Vagina (tissue), 2 donors: ENCODE results near the gene OR5D13. TPM values are rescaled to one million over a fixed set of nuclear protein-coding genes. Genes with fewer than 3 reads are reported as not detected.

ENCODE experiments used
- DNase-seq, 2 donors: peaks; one replicate each; pipeline ENCODE4 v3.0.0-alpha.2; 2017; ENCODE audit errors: extremely low spot score in 2 of 2
- H3K27ac ChIP-seq: fragments of 200-600 bp; sonication (generic); one replicate; pipeline ENCODE4 v1.5.1; 2019
- H3K27me3 ChIP-seq: fragments of 200-600 bp; sonication (generic); one replicate; pipeline ENCODE4 v1.5.1; 2019
- H3K36me3 ChIP-seq, 2 donors: fragments of 200-600 bp; sonication (generic); one replicate each; pipeline ENCODE4 v1.5.1; 2017 to 2019
- H3K4me1 ChIP-seq: fragments of 200-600 bp; sonication (generic); one replicate; pipeline ENCODE4 v1.5.1; 2019
- H3K4me3 ChIP-seq, 2 donors: fragments of 200-600 bp; sonication (generic); 1 replicate in 1 of 2; 2 replicates in 1 of 2; pipeline ENCODE4 v1.5.1; 2016 to 2019
- H3K9me3 ChIP-seq: fragments of 200-600 bp; sonication (generic); one replicate; pipeline ENCODE4 v1.5.1; 2019
- POLR2A ChIP-seq, 2 donors: fragments of 450-650 bp; IDR thresholded peaks; one replicate each; pipeline ENCODE4 v1.6.1; 2017; ENCODE audit warnings: antibody characterized with exemption in 2 of 2, mild to moderate bottlenecking in 2 of 2, moderate library complexity in 2 of 2
- POLR2AphosphoS5 ChIP-seq, 2 donors: sonication (generic); formaldehyde crosslinking; IDR thresholded peaks; one replicate each; pipeline ENCODE4 v1.9.0; 2017; ENCODE audit warnings: antibody characterized with exemption in 2 of 2, mild to moderate bottlenecking in 2 of 2, low read depth in 1 of 2; ENCODE audit not compliant: insufficient read depth in 1 of 2
- intact Hi-C: fragments of 100-400 bp; cut with DNase I; formaldehyde crosslinking; loops from one replicate; pipeline ENCODE4 v1.15.1; 2023
- total RNA-seq: library from RNA; depleted of rRNA; stranded (reverse); fragments of >200 nt; gene quantifications from one replicate; pipeline ENCODE4 v1.2.3, GENCODE V29; 2016
- TF ChIP-seq, protein P1 (sequence below), 3 experiments: fragments of 450-650 bp in 2 of 3; fragments of 200-600 bp in 1 of 3; sonication (generic) in 1 of 3; IDR thresholded peaks; one replicate each; pipeline ENCODE4 v1.5.1; 2017 to 2019; ENCODE audit warnings: antibody characterized with exemption in 3 of 3, mild to moderate bottlenecking in 2 of 3, moderate library complexity in 2 of 3

OR5D13 gene, protein sequence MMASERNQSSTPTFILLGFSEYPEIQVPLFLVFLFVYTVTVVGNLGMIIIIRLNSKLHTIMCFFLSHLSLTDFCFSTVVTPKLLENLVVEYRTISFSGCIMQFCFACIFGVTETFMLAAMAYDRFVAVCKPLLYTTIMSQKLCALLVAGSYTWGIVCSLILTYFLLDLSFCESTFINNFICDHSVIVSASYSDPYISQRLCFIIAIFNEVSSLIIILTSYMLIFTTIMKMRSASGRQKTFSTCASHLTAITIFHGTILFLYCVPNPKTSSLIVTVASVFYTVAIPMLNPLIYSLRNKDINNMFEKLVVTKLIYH
- total RNA-seq = not detected

DNA sequence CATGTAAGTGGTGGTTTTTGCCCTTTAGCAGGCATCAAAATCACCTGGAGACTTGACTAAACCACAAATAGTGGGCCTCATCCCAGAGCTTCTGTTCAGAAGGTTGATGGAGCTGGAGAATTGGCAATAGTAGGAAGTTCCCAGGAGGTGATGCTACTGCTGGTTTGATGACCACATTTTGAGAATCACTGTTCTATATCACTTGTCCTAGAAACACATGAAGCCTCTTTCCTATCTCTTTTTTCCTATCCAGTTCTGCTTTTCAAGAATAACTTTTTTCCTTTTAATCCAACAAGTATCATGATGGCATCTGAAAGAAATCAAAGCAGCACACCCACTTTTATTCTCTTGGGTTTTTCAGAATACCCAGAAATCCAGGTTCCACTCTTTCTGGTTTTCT, at the start of gene OR5D13:
Gene OR5D13, plus strand, starts transcription at position 301 of the 400 bp plus-strand sequence. Its CDS starts 0 bp downstream, at position 301.
- H3K4me3 ChIP-seq = no peak within 1 kb of the TSS
- no peaks in the 10 kb centered on the region for H3K27me3 ChIP-seq
- no peak within 1 kb of the TSS for H3K27ac ChIP-seq
- no peaks in the 10 kb centered on the region for H3K4me1 ChIP-seq
- H3K9me3 ChIP-seq = no peaks in the 10 kb centered on the region
- intact Hi-C loops = no loop called here
- H3K36me3 ChIP-seq = no peaks in the 10 kb centered on the region
- DNase-seq = no peak
- TF ChIP-seq POLR2A (IDR thresholded peaks at IDR 0.05) = no peak
- TF ChIP-seq, protein P1, sequence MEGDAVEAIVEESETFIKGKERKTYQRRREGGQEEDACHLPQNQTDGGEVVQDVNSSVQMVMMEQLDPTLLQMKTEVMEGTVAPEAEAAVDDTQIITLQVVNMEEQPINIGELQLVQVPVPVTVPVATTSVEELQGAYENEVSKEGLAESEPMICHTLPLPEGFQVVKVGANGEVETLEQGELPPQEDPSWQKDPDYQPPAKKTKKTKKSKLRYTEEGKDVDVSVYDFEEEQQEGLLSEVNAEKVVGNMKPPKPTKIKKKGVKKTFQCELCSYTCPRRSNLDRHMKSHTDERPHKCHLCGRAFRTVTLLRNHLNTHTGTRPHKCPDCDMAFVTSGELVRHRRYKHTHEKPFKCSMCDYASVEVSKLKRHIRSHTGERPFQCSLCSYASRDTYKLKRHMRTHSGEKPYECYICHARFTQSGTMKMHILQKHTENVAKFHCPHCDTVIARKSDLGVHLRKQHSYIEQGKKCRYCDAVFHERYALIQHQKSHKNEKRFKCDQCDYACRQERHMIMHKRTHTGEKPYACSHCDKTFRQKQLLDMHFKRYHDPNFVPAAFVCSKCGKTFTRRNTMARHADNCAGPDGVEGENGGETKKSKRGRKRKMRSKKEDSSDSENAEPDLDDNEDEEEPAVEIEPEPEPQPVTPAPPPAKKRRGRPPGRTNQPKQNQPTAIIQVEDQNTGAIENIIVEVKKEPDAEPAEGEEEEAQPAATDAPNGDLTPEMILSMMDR (IDR thresholded peaks at IDR 0.05) = no peak
- TF ChIP-seq POLR2AphosphoS5 (IDR thresholded peaks at IDR 0.05; ENCODE audit: insufficient read depth in 1 of 2, low read depth in 1 of 2) = no peak

DNA sequence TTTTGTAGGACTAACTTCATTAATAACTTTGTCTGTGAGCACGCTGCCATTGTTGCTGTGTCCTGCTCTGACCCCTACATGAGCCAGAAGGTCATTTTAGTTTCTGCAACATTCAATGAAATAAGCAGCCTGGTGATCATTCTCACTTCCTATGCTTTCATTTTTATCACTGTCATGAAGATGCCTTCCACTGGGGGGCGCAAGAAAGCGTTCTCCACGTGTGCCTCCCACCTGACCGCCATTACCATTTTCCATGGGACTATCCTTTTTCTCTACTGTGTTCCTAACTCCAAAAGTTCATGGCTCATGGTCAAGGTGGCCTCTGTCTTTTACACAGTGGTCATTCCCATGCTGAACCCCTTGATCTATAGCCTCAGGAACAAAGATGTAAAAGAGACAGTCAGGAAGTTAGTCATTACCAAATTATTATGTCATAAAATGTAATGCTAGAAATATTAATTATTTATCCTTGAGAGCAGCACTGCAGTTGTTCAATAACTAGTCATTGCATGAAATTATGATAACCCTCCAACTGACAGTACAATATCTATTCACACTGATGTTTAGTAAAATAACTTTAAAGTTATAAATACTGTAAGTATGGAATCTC, 46.4 kb upstream of the OR5D13 start:
- no peak for DNase-seq
- Histone ChIP-seq H3K36me3 (no peaks in the 10 kb centered on the region), H3K9me3 (no peaks in the 10 kb centered on the region)

DNA sequence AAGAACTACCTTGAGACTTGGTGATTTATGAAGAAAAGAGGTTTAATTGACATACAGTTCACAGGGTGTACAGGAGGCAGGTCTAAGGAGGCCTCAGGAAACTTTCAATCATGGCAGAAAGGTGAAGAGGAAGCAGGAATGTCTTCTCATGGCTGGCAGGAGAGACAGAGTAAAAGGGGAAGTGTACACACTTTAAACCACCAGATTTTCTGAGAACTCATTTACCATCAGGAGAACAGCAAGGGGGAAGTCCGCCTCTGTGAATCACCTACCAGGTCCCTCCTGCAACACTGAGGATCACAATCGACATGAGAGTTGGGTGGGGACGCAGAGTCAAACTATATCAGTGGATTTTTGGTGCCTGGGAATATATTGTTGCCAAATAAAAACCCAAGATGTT, 40.3 kb upstream of the OR5D13 start:
- TF ChIP-seq, protein P1 (IDR thresholded peaks at IDR 0.05) = no peak
- TF ChIP-seq POLR2A (IDR thresholded peaks at IDR 0.05) (no peak), POLR2AphosphoS5 (IDR thresholded peaks at IDR 0.05; ENCODE audit: insufficient read depth in 1 of 2, low read depth in 1 of 2) (no peak)
- Histone ChIP-seq H3K27ac (no peak overlapping the region), H3K27me3 (no peaks in the 10 kb centered on the region), H3K9me3 (no peaks in the 10 kb centered on the region), H3K36me3 (no peaks in the 10 kb centered on the region), H3K4me1 (no peaks in the 10 kb centered on the region), H3K4me3 (no peak overlapping the region)
- intact Hi-C loops = no loop called here
- no peak for DNase-seq

More for the DNA sequence above, 46.4 kb upstream of the OR5D13 start:
- Histone ChIP-seq H3K27ac (no peak overlapping the region), H3K4me3 (no peak overlapping the region), H3K27me3 (no peaks in the 10 kb centered on the region), H3K4me1 (no peaks in the 10 kb centered on the region)
- TF ChIP-seq, protein P1 (IDR thresholded peaks at IDR 0.05) = no peak
- TF ChIP-seq POLR2A (IDR thresholded peaks at IDR 0.05) = no peak
- no peak for TF ChIP-seq POLR2AphosphoS5 (IDR thresholded peaks at IDR 0.05; ENCODE audit: insufficient read depth in 1 of 2, low read depth in 1 of 2)
- intact Hi-C loops = no loop called here

DNA sequence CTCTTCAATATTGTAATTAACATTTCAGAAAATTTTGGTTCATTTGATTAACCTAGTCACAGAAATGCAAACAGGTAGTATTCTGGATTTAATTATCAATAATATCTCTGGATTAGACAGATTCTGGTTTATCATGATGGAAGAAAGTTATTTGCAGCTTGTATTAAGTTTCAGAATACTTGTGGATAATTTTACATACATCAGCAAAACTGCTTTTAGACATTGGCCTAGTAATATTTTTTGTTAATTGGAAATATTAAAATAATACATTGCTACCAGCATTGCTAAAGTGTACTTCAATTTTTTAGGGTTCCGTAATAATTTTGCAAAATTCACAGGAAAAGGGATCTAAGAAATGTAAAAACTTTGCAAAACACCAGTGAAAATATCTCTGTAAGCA, 18.4 kb downstream of the OR5D13 start:
- Histone ChIP-seq H3K27me3 (no peaks in the 10 kb centered on the region), H3K4me1 (no peaks in the 10 kb centered on the region), H3K9me3 (no peaks in the 10 kb centered on the region), H3K4me3 (no peak overlapping the region), H3K27ac (no peak overlapping the region), H3K36me3 (no peaks in the 10 kb centered on the region)
- intact Hi-C loops = no loop called here
- no peak for DNase-seq
- TF ChIP-seq POLR2AphosphoS5 (IDR thresholded peaks at IDR 0.05; ENCODE audit: insufficient read depth in 1 of 2, low read depth in 1 of 2) (no peak), POLR2A (IDR thresholded peaks at IDR 0.05) (no peak)
- TF ChIP-seq, protein P1 (IDR thresholded peaks at IDR 0.05) = no peak

DNA sequence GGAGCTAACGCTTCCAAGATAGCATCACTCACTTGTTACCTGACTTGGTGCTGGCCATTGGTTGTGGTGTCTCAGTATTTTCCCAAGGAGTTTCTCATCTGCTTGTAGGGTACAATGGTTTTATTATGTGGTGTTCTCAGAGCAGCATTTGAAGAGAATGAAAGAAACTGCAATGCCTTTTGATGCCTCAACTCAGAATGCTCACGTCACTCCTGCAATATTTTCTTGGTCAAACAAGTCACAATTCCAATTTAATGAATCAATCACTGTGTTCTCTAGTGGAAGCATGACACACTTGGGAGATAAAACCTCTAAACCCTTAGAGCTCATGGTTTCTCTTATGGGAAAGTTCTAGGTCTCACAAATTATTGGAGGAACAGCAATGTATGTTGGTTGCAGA, 20.1 kb downstream of the OR5D13 start:
- no peaks in the 10 kb centered on the region for H3K9me3 ChIP-seq
- H3K36me3 ChIP-seq = no peaks in the 10 kb centered on the region
- H3K27me3 ChIP-seq = no peaks in the 10 kb centered on the region
- intact Hi-C loops = no loop called here
- H3K27ac ChIP-seq = no peak overlapping the region
- H3K4me1 ChIP-seq = no peaks in the 10 kb centered on the region
- no peak for TF ChIP-seq POLR2AphosphoS5 (IDR thresholded peaks at IDR 0.05; ENCODE audit: insufficient read depth in 1 of 2, low read depth in 1 of 2)
- TF ChIP-seq, protein P1 (IDR thresholded peaks at IDR 0.05) = no peak
- TF ChIP-seq POLR2A (IDR thresholded peaks at IDR 0.05) = no peak
- no peak for DNase-seq
- H3K4me3 ChIP-seq = no peak overlapping the region
